ENCODE measurements around the gene EPS8L3. TPM values are rescaled to one million over a fixed set of nuclear protein-coding genes. Genes with fewer than 3 reads are reported as not detected.

EPS8L3 gene
- total and polyA plus RNA-seq, 9 of the 15 experiments (the other 6 are each of a cell fraction or from before 2014, with no cell fraction given), result 0.09 to 0.42 (median 0.14) TPM; not detected in 5

DNA sequence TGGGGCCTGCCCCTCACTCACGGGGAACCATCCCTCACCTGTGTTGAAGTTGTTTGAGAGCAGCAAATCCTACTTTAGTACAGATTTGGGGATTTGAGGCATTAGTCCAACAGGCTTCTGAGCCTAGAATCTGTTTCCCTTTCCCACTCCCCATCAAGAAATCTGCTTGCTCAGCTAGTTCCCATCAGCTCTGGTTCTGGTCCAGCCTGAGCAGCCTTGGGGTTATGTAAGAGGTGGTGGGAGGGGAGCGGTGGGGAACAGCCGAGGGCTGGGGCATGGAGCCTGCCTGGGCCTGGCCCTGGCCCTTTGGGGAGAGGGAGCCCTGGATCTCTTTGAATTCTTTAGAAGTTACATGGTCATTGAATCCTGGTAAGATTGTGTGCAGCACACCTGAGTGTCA is 47.6 kb downstream of the EPS8L3 start (continued):
- TF ChIP-seq MGA (IDR thresholded peaks at IDR 0.05) (no peak), ZNF57 (CRISPR knock-in tag; IDR thresholded peaks at IDR 0.05) (no peak), TEAD4 (IDR thresholded peaks at IDR 0.05; ENCODE audit: low read length) (no peak), TEAD4 (CRISPR knock-in tag; IDR thresholded peaks at IDR 0.05; ENCODE audit: borderline replicate concordance) (no peak), MAFK (IDR thresholded peaks at IDR 0.05; ENCODE audit: low read length) (peak; percentile 16; the same call in 1 of the 2 replicates)
- TF ChIP-seq, protein P1, sequence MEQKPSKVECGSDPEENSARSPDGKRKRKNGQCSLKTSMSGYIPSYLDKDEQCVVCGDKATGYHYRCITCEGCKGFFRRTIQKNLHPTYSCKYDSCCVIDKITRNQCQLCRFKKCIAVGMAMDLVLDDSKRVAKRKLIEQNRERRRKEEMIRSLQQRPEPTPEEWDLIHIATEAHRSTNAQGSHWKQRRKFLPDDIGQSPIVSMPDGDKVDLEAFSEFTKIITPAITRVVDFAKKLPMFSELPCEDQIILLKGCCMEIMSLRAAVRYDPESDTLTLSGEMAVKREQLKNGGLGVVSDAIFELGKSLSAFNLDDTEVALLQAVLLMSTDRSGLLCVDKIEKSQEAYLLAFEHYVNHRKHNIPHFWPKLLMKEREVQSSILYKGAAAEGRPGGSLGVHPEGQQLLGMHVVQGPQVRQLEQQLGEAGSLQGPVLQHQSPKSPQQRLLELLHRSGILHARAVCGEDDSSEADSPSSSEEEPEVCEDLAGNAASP (IDR thresholded peaks at IDR 0.05), result no peak
